Esophagus squamous epithelium (tissue), 4 donors: ENCODE results near the gene THAP10.

Source experiments
- CTCF ChIP-seq, 6 experiments: fragments of 450-650 bp in 4 of 6; fragments of 200-600 bp in 2 of 6; sonication (generic) in 2 of 6; IDR thresholded peaks; one replicate each; pipeline ENCODE4 v1.5.1; 2016 to 2019; ENCODE audit warnings: antibody characterized with exemption in 6 of 6, mild to moderate bottlenecking in 4 of 6, moderate library complexity in 4 of 6
- POLR2A ChIP-seq, 4 donors: fragments of 450-650 bp; IDR thresholded peaks; one replicate each; pipeline ENCODE4 v1.6.1; 2017; ENCODE audit warnings: antibody characterized with exemption in 4 of 4, mild to moderate bottlenecking in 4 of 4, moderate library complexity in 3 of 4

- no peak for TF ChIP-seq CTCF (IDR thresholded peaks at IDR 0.05)
- no peak for TF ChIP-seq POLR2A (IDR thresholded peaks at IDR 0.05)
Observed at GRCh38 chr15:70856884-70857561, 35.2 kb downstream of the THAP10 start.
